ENCODE results near the gene BATF.

BATF gene

GRCh38 chr14:75563931-75564330, 41.7 kb downstream of the BATF start:
- FAIRE-seq = no peak

DNA sequence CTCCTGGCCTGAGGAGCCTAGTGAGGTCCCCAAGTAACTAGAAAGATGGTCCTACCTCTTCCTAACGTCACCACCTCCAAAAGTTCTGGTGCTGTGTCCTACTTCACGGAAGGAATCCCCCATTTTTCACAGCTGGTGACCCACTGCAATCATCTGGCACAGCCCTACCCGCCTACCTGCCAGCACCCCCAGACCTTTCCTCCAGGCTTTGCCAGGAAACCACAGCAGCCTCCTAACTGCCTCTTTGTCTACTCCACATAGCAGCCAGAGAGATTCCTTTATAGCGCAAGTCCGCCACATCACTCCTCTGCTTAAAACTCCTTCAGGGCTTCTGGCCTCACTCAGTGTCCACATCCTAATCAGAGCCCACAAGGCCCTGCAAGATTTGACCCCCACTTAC, 42.8 kb downstream of the BATF start:
- FAIRE-seq = no peak

- no peak for FAIRE-seq
Measured at GRCh38 chr14:75566321-75566720, 44.1 kb downstream of the BATF start.

GRCh38 chr14:75566752-75567151, 44.5 kb downstream of the BATF start:
- FAIRE-seq = no peak

DNA sequence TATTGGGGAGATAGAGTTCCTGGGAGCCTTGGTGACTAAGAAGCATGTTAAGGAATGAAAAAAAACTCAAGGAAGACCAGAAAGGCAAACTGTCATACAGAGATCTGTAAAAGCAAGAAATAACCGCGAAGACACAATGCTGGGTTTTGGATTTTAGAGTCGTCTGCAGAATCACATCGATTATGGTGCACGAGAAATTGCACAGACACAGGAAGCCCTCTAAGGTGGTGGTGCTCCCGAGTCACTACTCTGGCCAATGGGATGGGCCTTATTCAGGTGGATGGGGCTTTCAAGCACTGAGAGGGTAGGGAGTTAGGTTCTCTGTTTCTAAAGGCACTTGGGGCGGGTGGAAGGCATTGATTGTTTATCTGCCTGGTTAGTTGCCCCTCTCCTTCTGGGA, 45.9 kb downstream of the BATF start:
- FAIRE-seq = no peak

GRCh38 chr14:75568791-75569190, 46.5 kb downstream of the BATF start:
- FAIRE-seq = no peak

GRCh38 chr14:75570797-75571196, 48.5 kb downstream of the BATF start:
- FAIRE-seq = no peak

DNA sequence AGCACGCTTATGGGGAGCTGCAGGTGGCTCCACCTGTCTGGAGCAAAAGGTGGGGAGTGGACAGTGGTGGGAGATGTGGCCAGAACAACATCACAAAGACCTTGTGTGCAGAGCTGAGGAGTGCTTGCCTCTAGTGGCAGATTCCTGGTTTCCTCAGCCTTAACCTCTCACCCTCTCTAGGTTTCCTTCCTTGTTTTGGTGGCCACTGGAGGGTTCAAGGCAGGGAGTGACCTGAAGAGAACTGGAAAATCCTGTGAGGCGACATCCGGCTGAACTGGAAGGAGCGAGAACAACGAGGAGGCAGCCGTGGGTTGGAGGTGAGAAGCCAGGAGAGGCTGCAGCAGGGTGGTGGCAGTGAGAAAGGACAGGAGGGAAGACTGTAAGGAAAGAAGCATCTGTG, 49.8 kb downstream of the BATF start:
- FAIRE-seq = no peak

DNA sequence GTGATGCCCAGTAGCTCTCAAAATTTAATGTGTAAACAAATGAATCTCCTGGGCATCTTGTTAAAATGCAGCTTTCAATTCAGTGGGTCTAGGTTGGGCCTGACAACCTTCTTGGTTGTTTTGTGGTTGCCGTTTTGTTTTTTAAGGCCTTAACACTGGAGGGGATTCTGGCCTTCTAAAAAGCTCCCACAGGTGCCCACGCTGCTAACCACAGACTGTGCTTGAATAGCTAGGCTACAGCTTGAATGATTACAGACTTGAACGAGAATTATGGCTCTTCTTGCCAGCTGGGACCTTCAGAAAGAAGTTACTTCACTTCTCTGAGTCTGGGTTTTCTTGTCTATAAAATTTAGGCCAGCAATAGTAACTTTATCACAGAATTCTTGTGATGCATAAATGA, 54.8 kb downstream of the BATF start:
- FAIRE-seq = no peak

- FAIRE-seq = peak; percentile 71
Measured at GRCh38 chr14:75577729-75578101, 55.4 kb downstream of the BATF start.

GRCh38 chr14:75578102-75578785, 56.0 kb downstream of the BATF start, which contains the start of gene FLVCR2:
TSS of gene FLVCR2 (plus strand) at chr14:75578620. CDS start at chr14:75578973, 353 bp downstream.
- FAIRE-seq = no peak

DNA sequence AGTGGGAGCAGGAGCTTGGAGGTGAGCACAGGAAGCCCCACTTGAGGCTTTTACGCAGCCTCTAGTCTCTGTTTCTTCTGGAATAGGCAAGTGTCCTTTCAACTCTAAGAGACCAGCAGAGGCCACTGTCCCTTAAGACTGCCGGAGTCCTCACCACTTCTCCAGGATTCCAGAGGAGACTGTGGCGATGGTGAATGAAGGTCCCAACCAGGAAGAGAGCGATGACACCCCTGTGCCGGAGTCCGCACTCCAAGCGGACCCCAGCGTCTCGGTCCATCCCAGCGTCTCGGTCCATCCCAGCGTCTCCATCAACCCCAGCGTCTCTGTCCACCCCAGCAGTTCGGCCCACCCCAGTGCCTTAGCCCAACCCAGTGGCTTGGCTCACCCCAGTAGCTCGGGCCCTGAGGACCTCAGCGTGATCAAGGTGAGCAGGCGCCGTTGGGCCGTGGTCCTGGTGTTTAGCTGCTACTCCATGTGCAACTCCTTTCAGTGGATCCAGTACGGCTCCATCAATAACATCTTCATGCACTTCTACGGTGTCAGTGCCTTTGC, 56.6 kb downstream of the BATF start:
- no peak for FAIRE-seq

DNA sequence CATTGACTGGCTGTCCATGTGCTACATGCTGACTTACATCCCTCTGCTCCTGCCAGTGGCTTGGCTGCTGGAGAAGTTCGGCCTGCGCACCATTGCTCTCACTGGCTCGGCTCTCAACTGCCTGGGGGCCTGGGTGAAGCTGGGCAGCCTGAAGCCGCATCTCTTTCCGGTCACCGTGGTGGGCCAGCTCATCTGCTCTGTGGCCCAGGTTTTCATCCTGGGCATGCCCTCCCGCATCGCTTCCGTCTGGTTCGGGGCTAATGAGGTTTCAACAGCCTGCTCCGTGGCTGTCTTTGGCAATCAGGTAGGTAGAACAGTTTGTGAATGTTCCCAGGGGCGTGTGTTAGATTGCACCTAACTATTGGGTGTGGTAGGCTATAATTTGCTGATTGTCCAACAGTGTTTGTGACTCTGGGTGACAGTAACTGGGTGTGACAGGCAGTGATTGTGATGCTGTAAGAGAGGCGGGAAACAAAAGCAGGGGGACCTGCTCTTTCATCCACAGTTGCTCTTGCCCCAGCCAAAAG, 57.1 kb downstream of the BATF start:
- no peak for FAIRE-seq

GRCh38 chr14:75579882-75580281, 57.6 kb downstream of the BATF start:
- FAIRE-seq = no peak

- no peak for FAIRE-seq
Measured at GRCh38 chr14:75587388-75587787, 65.1 kb downstream of the BATF start.

- FAIRE-seq = no peak
Measured at GRCh38 chr14:75589931-75590330, 67.7 kb downstream of the BATF start.

- FAIRE-seq = no peak
Measured at GRCh38 chr14:75591331-75591946, 69.2 kb downstream of the BATF start.

DNA sequence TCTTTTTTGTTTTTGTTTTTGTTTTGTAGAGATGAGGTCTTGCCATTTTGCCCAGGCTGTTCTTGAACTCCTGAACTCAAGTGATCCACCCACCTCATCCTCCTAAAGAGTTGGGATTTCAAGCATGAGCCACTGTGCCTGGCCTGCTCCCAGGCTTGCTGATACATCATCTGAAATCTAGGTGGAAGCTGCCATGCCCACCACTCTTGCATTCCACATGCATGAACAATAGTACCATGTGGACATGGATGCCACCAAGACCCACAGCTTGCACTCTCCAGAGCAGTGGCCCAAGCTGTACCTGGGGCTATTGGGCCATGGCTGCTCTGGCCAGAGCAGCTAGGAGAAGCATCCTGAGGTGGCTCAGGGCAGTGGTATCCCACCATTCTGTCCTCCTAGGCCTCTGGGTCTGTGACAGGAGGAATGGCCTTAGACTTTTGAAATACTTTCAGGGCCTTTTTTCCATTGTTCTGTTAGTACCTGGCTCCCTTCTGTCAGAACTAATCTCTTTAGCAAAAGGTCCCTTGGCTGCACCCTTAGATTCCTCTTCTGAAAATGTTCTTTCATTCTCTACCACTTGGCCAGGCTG, 69.8 kb downstream of the BATF start:
- FAIRE-seq = no peak

DNA sequence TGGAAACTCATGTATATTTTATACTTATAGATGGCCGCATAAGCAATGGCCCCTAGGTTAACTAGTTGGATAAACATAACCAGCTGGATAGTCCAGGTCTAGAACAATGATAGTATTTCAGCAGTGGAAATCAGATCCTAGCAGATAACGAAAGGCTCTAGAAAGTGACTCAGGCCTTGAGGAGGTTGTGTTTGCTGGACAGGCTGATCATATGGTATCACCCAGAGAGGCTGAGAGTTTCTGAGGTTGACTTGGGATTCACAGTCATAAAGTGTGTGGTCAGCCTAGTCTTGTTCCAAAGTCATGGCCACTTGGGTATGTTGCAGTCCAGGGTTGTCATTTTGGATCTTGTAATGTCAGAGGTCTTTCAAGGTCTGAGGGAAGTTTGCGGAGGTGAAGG, 73.0 kb downstream of the BATF start:
- no peak for FAIRE-seq

All from A204.1 (cell line).